K562 (cell line): ENCODE results near the gene PNMA5. TPM values are rescaled to one million over a fixed set of nuclear protein-coding genes. Genes with fewer than 3 reads are reported as not detected.

Experiments used
- BHLHE40 ChIP-seq: IDR thresholded peaks from 2 replicates; pipeline ENCODE4 v1.6.1; 2011; ENCODE audit warnings: low read length, improper control_type of control experiment
- HNRNPK ChIP-seq: fragments of 200-400 bp; formaldehyde crosslinking; IDR thresholded peaks from one replicate; pipeline ENCODE4 v1.6.1; 2018; ENCODE audit warnings: mild to moderate bottlenecking, low read depth, low read length; ENCODE audit not compliant: poor library complexity, severe bottlenecking
- KDM5B ChIP-seq: fragments of 200-600 bp; sonication (generic); IDR thresholded peaks from 2 replicates; pipeline ENCODE4 v1.6.1; 2012; ENCODE audit warnings: low read depth, mild to moderate bottlenecking, moderate library complexity, low read length, control low read depth, inconsistent platforms; ENCODE audit not compliant: insufficient replicate concordance
- LCOR ChIP-seq: sonication (generic); formaldehyde crosslinking; IDR thresholded peaks from 2 replicates; pipeline ENCODE4 v1.8.0; 2022; ENCODE audit warnings: mild to moderate bottlenecking, missing genetic modification reagents
- MEIS2 ChIP-seq: fragments of 450-650 bp; IDR thresholded peaks from 2 replicates; pipeline ENCODE4 v1.6.1; 2014; ENCODE audit warnings: mild to moderate bottlenecking; ENCODE audit not compliant: partially characterized antibody
- MYBL2 ChIP-seq, 2 experiments: fragments of 450-650 bp in 1 of 2; sonication (generic) in 1 of 2; formaldehyde crosslinking in 1 of 2; IDR thresholded peaks; 2 replicates each; pipeline versions ENCODE4 v1.6.1 to v1.8.1; 2017 to 2022; ENCODE audit warnings: borderline replicate concordance in 1 of 2, inconsistent platforms in 1 of 2, low read depth in 1 of 2, mild to moderate bottlenecking in 1 of 2, missing genetic modification reagents in 1 of 2, moderate library complexity in 1 of 2
- NR3C1 ChIP-seq: sonication (generic); formaldehyde crosslinking; IDR thresholded peaks from 2 replicates; pipeline ENCODE4 v1.8.1; 2022; ENCODE audit warnings: missing genetic modification reagents
- RBM39 ChIP-seq: fragments of 200-400 bp; formaldehyde crosslinking; optimal IDR thresholded peaks from 2 replicates; pipeline ENCODE3; 2018; ENCODE audit warnings: low read depth, low read length
- SLC30A9 ChIP-seq: fragments of 250-450 bp; sonication (Bioruptor Pico); IDR thresholded peaks from 2 replicates; pipeline ENCODE4 v1.8.0; 2022; ENCODE audit warnings: mild to moderate bottlenecking, moderate library complexity
- SMC3 ChIP-seq: conservative IDR thresholded peaks from 2 replicates; pipeline ENCODE4 v1.6.1; 2011; ENCODE audit warnings: low read depth, low read length, improper control_type of control experiment; ENCODE audit not compliant: insufficient read depth
- TAF1 ChIP-seq: IDR thresholded peaks from 2 replicates; pipeline ENCODE4 v1.6.1; 2011; ENCODE audit warnings: mild to moderate bottlenecking, low read length, moderate library complexity; ENCODE audit not compliant: insufficient read depth, control insufficient read depth, severe bottlenecking; ENCODE audit errors: extremely low read depth
- TEAD4 ChIP-seq, 2 experiments: sonication (generic) in 1 of 2; formaldehyde crosslinking in 1 of 2; IDR thresholded peaks; 2 replicates each; pipeline versions ENCODE4 v1.6.1 to v1.8.0; 2012 to 2022; ENCODE audit warnings: borderline replicate concordance in 1 of 2, inconsistent platforms in 1 of 2, low read length in 1 of 2, mild to moderate bottlenecking in 1 of 2, missing genetic modification reagents in 1 of 2
- TSC22D4 ChIP-seq: fragments of 450-650 bp; IDR thresholded peaks from 2 replicates; pipeline ENCODE4 v1.6.1; 2016; ENCODE audit warnings: missing genetic modification characterization, missing biosample characterization, control low read depth
- WHSC1 ChIP-seq: IDR thresholded peaks from one replicate; pipeline ENCODE4 v1.6.1; 2012; ENCODE audit warnings: low read length, control low read depth, inconsistent platforms
- ZNF212 ChIP-seq: fragments of 450-650 bp; formaldehyde crosslinking; IDR thresholded peaks from 2 replicates; pipeline ENCODE4 v1.4.0; 2020; ENCODE audit warnings: mild to moderate bottlenecking
- ZNF282 ChIP-seq: sonication (generic); formaldehyde crosslinking; IDR thresholded peaks from 2 replicates; pipeline ENCODE4 v1.8.1; 2023; ENCODE audit warnings: missing genetic modification reagents
- polyA plus RNA-seq, 8 experiments: library from polyadenylated mRNA; depleted of rRNA in 4 of 8; stranded (reverse) in 5 of 8; unstranded in 3 of 8; fragments of >200 nt; fragmentation: Nextera tagmentation in 2 of 8; fragmentation: Illumina TruSeq in 1 of 8; extraction: Ambion mirVana in 2 of 8; extraction: Trizol in 1 of 8; gene quantifications; 2 replicates each; pipeline versions ENCODE4 v1.2.1 to v1.2.3, GENCODE V29; 2011 to 2014; ENCODE audit warnings: inconsistent platforms in 1 of 8, missing spikeins in 1 of 8
- total RNA-seq, 7 experiments: library from RNA; depleted of rRNA in 6 of 7; stranded (reverse); fragments of >200 nt in 6 of 7; fragmentation: Illumina TruSeq in 2 of 7; extraction: Trizol in 2 of 7; gene quantifications; 2 replicates each; pipeline versions ENCODE4 v1.2.1 to v1.2.3, GENCODE V29; 2011 to 2021; ENCODE audit warnings: low replicate concordance in 1 of 7
- TF ChIP-seq, protein P1 (sequence below), 3 experiments: fragments of 200-800 bp in 1 of 3; fragments of 250-450 bp in 1 of 3; fragments of 450-650 bp in 1 of 3; sonication (Bioruptor Pico) in 1 of 3; sonication (Bioruptor generic) in 1 of 3; formaldehyde crosslinking in 1 of 3; IDR thresholded peaks; 2 replicates each; pipeline versions ENCODE4 v1.6.1 to v1.8.0; 2016 to 2022; ENCODE audit warnings: mild to moderate bottlenecking in 2 of 3, missing genetic modification characterization in 2 of 3, missing compliant biosample characterization in 1 of 3, moderate library complexity in 1 of 3
- TF ChIP-seq, protein P2 (sequence below): IDR thresholded peaks from 2 replicates; pipeline ENCODE4 v1.6.1; 2014; ENCODE audit warnings: antibody characterized with exemption
- TF ChIP-seq, protein P3 (sequence below): fragments of 450-650 bp; formaldehyde crosslinking; conservative IDR thresholded peaks from 2 replicates; pipeline ENCODE4 v1.4.0; 2022; ENCODE audit warnings: mild to moderate bottlenecking, missing genetic modification characterization

The PNMA5 gene
- total and polyA plus RNA-seq, 9 of the 15 experiments (the other 6 are each of a cell fraction or from before 2014, with no cell fraction given): 0.03 to 0.20 (median 0.07) TPM; not detected in 3

DNA sequence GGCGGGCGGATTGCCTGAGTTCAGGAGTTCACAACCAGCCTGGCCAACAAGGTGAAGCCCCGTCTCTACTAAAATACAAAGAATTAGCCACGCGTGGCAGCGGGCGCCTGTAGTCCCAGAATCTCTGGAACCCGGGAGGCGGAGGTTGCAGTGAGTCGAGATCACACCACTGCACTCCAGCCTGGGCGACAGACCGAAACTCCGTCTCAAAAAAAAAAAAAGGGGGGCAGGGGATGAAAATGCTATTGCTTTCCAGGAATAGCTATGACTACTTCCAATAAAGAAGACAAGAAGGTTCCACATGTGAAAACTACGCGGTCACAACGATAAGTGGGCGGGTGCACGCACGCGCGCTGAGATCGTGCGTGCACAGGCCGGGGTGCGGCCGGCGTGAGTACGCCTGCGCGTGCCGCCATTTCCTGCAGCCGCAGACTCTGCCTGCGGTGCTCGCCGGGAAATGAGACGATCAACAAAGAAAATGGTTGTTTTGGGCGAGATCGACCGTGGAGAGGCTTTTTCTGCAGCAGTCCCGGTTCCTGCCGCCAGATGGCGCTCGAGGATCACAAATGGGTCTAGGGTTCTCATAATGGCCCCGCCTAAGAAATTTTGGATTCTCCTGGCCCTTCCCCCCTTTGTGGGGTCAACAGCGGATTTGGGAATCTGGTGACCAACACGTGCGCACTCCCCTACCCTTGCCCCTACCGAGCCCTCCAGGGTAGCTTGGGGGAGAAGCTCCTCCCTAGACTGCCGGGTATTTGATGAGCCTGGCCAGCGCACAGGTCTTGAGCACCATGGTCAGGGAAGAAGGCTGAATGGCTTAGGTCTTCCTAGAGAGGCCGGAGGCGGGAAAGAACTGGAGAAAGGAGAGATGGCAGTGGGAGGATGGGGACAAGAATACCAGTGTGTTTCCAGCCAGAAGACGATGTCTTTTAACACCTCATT lies 35.1 kb downstream of the PNMA5 start (continued):
- no peak for TF ChIP-seq KDM5B
- TF ChIP-seq SMC3: peak; percentile 80
- no peak for TF ChIP-seq ZNF212 (CRISPR knock-in tag)
- no peak for TF ChIP-seq TAF1
- peak; percentile 94 for TF ChIP-seq TEAD4 (IDR thresholded peaks at IDR 0.05; ENCODE audit: low read length)
- no peak for TF ChIP-seq TEAD4 (CRISPR knock-in tag; IDR thresholded peaks at IDR 0.05; ENCODE audit: borderline replicate concordance)
- TF ChIP-seq BHLHE40: peak; percentile 30; the same call in 1 of the 2 replicates
- TF ChIP-seq, protein P1, sequence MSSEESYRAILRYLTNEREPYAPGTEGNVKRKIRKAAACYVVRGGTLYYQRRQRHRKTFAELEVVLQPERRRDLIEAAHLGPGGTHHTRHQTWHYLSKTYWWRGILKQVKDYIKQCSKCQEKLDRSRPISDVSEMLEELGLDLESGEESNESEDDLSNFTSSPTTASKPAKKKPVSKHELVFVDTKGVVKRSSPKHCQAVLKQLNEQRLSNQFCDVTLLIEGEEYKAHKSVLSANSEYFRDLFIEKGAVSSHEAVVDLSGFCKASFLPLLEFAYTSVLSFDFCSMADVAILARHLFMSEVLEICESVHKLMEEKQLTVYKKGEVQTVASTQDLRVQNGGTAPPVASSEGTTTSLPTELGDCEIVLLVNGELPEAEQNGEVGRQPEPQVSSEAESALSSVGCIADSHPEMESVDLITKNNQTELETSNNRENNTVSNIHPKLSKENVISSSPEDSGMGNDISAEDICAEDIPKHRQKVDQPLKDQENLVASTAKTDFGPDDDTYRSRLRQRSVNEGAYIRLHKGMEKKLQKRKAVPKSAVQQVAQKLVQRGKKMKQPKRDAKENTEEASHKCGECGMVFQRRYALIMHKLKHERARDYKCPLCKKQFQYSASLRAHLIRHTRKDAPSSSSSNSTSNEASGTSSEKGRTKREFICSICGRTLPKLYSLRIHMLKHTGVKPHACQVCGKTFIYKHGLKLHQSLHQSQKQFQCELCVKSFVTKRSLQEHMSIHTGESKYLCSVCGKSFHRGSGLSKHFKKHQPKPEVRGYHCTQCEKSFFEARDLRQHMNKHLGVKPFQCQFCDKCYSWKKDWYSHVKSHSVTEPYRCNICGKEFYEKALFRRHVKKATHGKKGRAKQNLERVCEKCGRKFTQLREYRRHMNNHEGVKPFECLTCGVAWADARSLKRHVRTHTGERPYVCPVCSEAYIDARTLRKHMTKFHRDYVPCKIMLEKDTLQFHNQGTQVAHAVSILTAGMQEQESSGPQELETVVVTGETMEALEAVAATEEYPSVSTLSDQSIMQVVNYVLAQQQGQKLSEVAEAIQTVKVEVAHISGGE (CRISPR knock-in tag; IDR thresholded peaks at IDR 0.05): peak in 1 of 3 experiments; percentile 27; a peak in 1 of 6 replicates
- no peak for TF ChIP-seq SLC30A9
- no peak for TF ChIP-seq TSC22D4 (tag)
- no peak for TF ChIP-seq WHSC1
- TF ChIP-seq, protein P2, sequence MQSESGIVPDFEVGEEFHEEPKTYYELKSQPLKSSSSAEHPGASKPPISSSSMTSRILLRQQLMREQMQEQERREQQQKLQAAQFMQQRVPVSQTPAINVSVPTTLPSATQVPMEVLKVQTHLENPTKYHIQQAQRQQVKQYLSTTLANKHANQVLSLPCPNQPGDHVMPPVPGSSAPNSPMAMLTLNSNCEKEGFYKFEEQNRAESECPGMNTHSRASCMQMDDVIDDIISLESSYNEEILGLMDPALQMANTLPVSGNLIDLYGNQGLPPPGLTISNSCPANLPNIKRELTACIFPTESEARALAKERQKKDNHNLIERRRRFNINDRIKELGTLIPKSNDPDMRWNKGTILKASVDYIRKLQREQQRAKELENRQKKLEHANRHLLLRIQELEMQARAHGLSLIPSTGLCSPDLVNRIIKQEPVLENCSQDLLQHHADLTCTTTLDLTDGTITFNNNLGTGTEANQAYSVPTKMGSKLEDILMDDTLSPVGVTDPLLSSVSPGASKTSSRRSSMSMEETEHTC: no peak
- peak; percentile 63 for TF ChIP-seq MEIS2
- peak; percentile 90 for TF ChIP-seq LCOR (CRISPR knock-in tag)
- TF ChIP-seq RBM39: no peak
- TF ChIP-seq NR3C1 (CRISPR knock-in tag): no peak
- TF ChIP-seq MYBL2 (IDR thresholded peaks at IDR 0.05; ENCODE audit: low read depth): no peak
- no peak for TF ChIP-seq MYBL2 (CRISPR knock-in tag; IDR thresholded peaks at IDR 0.05; ENCODE audit: borderline replicate concordance)
- TF ChIP-seq, protein P3, sequence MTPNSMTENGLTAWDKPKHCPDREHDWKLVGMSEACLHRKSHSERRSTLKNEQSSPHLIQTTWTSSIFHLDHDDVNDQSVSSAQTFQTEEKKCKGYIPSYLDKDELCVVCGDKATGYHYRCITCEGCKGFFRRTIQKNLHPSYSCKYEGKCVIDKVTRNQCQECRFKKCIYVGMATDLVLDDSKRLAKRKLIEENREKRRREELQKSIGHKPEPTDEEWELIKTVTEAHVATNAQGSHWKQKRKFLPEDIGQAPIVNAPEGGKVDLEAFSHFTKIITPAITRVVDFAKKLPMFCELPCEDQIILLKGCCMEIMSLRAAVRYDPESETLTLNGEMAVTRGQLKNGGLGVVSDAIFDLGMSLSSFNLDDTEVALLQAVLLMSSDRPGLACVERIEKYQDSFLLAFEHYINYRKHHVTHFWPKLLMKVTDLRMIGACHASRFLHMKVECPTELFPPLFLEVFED: no peak
- TF ChIP-seq HNRNPK: no peak
- no peak for TF ChIP-seq ZNF282 (CRISPR knock-in tag)
